Endothelial cell of umbilical vein (primary cell): ENCODE data around the gene PRLR. TPM values are rescaled to one million over a fixed set of nuclear protein-coding genes. Genes with fewer than 3 reads are reported as not detected.

Experiments
- BruUV-seq: library from RNA; stranded (reverse); fragments of 400-500 nt; replicated peaks from 2 replicates; lab custom pipeline; 2021; lab: Mats Ljungman, UMichigan
- CTCF ChIA-PET: fragments of 300-600, 350-600 bp; sonication (Branson Sonifier 250); formaldehyde crosslinking; loops from one replicate; lab custom pipeline; 2021; ENCODE audit warnings: antibody characterized with exemption, inconsistent platforms; lab: Charles Lee
- POLR2A ChIA-PET: fragments of 300-600, 350-600 bp; sonication (Branson Sonifier 250); formaldehyde crosslinking; loops from one replicate; lab custom pipeline; 2021; ENCODE audit warnings: antibody characterized with exemption, inconsistent platforms; lab: Charles Lee
- DNase-seq: peaks from one replicate; pipeline ENCODE4 v3.0.0-alpha.2; 2011; ENCODE audit warnings: low read depth, low spot score
- FAIRE-seq: peaks from 2 replicates; lab custom pipeline; 2011; peaks lifted over from hg19 to GRCh38; lab: Jason Lieb, UNC
- H2AFZ ChIP-seq: 2 replicates; pipeline ENCODE4 v1.6.0; 2012; ENCODE audit warnings: low read depth, low read length, control low read depth, inconsistent platforms
- H3K27ac ChIP-seq: 2 replicates; pipeline ENCODE4 v1.5.1; 2011; ENCODE audit warnings: low read depth, mild to moderate bottlenecking, control low read depth, low read length, moderate library complexity; ENCODE audit not compliant: insufficient read depth
- H3K27me3 ChIP-seq, 2 experiments: 2 replicates each; pipeline versions ENCODE4 v1.6.0 to v1.6.1; 2011; ENCODE audit warnings: low read length in 2 of 2, mixed read lengths in 1 of 2; ENCODE audit not compliant: control insufficient read depth in 2 of 2, insufficient read depth in 2 of 2
- H3K36me3 ChIP-seq, 2 experiments: 2 replicates in 1 of 2; 3 replicates in 1 of 2; pipeline ENCODE4 v1.5.1; 2011; ENCODE audit warnings: low read length in 2 of 2, mild to moderate bottlenecking in 1 of 2, moderate library complexity in 1 of 2; ENCODE audit not compliant: control insufficient read depth in 2 of 2, insufficient read depth in 2 of 2; ENCODE audit errors: extremely low read depth in 1 of 2
- H3K4me1 ChIP-seq: 3 replicates; pipeline ENCODE4 v1.5.1; 2011; ENCODE audit warnings: mild to moderate bottlenecking, low read length; ENCODE audit not compliant: control insufficient read depth, insufficient read depth; ENCODE audit errors: extremely low read depth
- H3K4me2 ChIP-seq: 2 replicates; pipeline ENCODE4 v1.6.1; 2011; ENCODE audit warnings: low read length, control low read depth, mixed read lengths; ENCODE audit not compliant: insufficient read depth
- H3K4me3 ChIP-seq, 3 experiments: fragments of 200-600 bp in 1 of 3; sonication (generic), shearing (Covaris generic) in 1 of 3; replicated peaks in 1 of 3; 2 replicates each; pipeline ENCODE4 v1.5.1; 2011 to 2016; ENCODE audit warnings: control low read depth in 3 of 3, low read length in 3 of 3, mild to moderate bottlenecking in 2 of 3, inconsistent platforms in 1 of 3, low read depth in 1 of 3, moderate library complexity in 1 of 3; ENCODE audit not compliant: insufficient read depth in 1 of 3
- H3K79me2 ChIP-seq: 2 replicates; pipeline ENCODE4 v1.6.0; 2012; ENCODE audit warnings: low read length, inconsistent platforms; ENCODE audit not compliant: control insufficient read depth, insufficient read depth
- H3K9ac ChIP-seq: replicated peaks from 2 replicates; pipeline ENCODE3; 2011; ENCODE audit warnings: low read length, control low read depth; ENCODE audit not compliant: insufficient read depth; ENCODE audit errors: extremely low read depth
- H3K9me1 ChIP-seq: replicated peaks from 3 replicates; pipeline ENCODE4 v1.6.0; 2011; ENCODE audit warnings: mild to moderate bottlenecking, low read length; ENCODE audit not compliant: control insufficient read depth, insufficient read depth; ENCODE audit errors: extremely low read depth
- H3K9me3 ChIP-seq: replicated peaks from 2 replicates; pipeline ENCODE4 v1.5.1; 2012; ENCODE audit warnings: low read length, inconsistent platforms; ENCODE audit not compliant: control insufficient read depth, insufficient read depth
- H4K20me1 ChIP-seq: replicated peaks from 2 replicates; pipeline ENCODE3; 2011; ENCODE audit warnings: mild to moderate bottlenecking, low read length; ENCODE audit not compliant: control insufficient read depth, insufficient read depth; ENCODE audit errors: extremely low read depth
- EZH2 ChIP-seq: IDR thresholded peaks from 2 replicates; pipeline ENCODE4 v1.6.1; 2012; ENCODE audit warnings: borderline replicate concordance, low read depth, mild to moderate bottlenecking, moderate library complexity, low read length, inconsistent platforms; ENCODE audit not compliant: severe bottlenecking
- FOS ChIP-seq: IDR thresholded peaks from 2 replicates; pipeline ENCODE4 v1.6.1; 2011; ENCODE audit warnings: mild to moderate bottlenecking, low read length, moderate library complexity, borderline replicate concordance; ENCODE audit not compliant: insufficient read depth
- GATA2 ChIP-seq: IDR thresholded peaks from 2 replicates; pipeline ENCODE4 v1.7.0; 2011; ENCODE audit warnings: low read depth, mild to moderate bottlenecking, moderate library complexity, mixed read lengths, low read length; ENCODE audit not compliant: insufficient read length, insufficient read depth
- JUN ChIP-seq: IDR thresholded peaks from 2 replicates; pipeline ENCODE4 v1.6.1; 2011; ENCODE audit warnings: borderline replicate concordance, low read depth; ENCODE audit not compliant: insufficient read length, insufficient read depth
- dilution Hi-C: fragments of 300-500 bp; cut with MboI; formaldehyde crosslinking; loops from one replicate; pipeline ENCODE4 v1.15.0; 2019; ENCODE audit warnings: low sequenced_read_pairs; ENCODE audit not compliant: extremely low pct_ligation_motif_present
- intact Hi-C: fragments of 100-400 bp; cut with micrococcal nuclease; formaldehyde crosslinking; loops from one replicate; pipeline ENCODE4 v1.10.0; 2022
- polyA plus RNA-seq, 4 experiments: library from polyadenylated mRNA; depleted of rRNA in 3 of 4; stranded (reverse) in 3 of 4; unstranded in 1 of 4; fragments of >200 nt; gene quantifications; 2 replicates each; pipeline versions ENCODE4 v1.2.1 to v1.2.3, GENCODE V29; 2011 to 2012; ENCODE audit warnings: missing spikeins in 1 of 4
- total RNA-seq: library from RNA; stranded (reverse); gene quantifications from 2 replicates; pipeline ENCODE4 v1.2.3, GENCODE V29; 2021
- TF ChIP-seq, protein P1 (sequence below): IDR thresholded peaks from 2 replicates; pipeline ENCODE4 v1.6.1; 2011; ENCODE audit not compliant: insufficient read depth, insufficient read length
- TF ChIP-seq, protein P2 (sequence below), 2 donors: IDR thresholded peaks; 1 replicate in 1 of 2; 2 replicates in 1 of 2; pipeline ENCODE4 v1.5.1; 2011; ENCODE audit warnings: low read length in 2 of 2, mild to moderate bottlenecking in 2 of 2, moderate library complexity in 2 of 2, control low read depth in 1 of 2, inconsistent platforms in 1 of 2, low read depth in 1 of 2; ENCODE audit not compliant: insufficient read depth in 1 of 2; ENCODE audit errors: extremely low read depth in 1 of 2

The PRLR gene
- total and polyA plus RNA-seq, 2 donors (not counting 3 experiments of a cell fraction or from before 2014, with no cell fraction given), result not detected

DNA sequence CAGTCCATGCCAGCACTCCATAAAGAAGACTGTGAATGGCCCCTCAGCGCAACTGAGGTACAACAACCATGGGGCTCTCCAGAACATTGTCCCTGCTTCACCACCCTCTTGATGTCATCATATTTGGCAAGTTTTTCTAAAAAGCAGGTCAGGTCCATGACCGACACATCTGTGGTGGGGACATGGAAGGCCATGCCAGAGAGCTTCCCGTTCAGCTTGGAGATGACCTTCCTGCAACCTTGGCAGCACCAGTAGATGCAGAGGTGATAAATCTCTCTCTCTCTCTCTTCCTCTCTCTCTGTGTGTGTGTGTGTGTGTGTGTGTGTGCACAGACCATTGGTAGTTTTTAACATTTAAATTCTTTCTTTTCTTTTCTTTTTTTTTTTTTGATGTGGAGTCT lies 147.1 kb downstream of the PRLR start:
- Histone ChIP-seq H3K9ac (no peak overlapping the region), H4K20me1 (no peaks in the 10 kb centered on the region), H3K79me2 (no peaks in the 10 kb centered on the region), H3K4me1 (no peaks in the 10 kb centered on the region), H3K27ac (no peak overlapping the region), H3K9me1 (no peaks in the 10 kb centered on the region), H3K36me3 (no peaks in the 10 kb centered on the region), H3K27me3 (no peaks in the 10 kb centered on the region), H3K9me3 (no peaks in the 10 kb centered on the region), H3K4me2 (no peak overlapping the region), H3K4me3 (no peak overlapping the region), H2AFZ (no peak overlapping the region)
- dilution Hi-C loops, result no loop called here
- intact Hi-C loops, result no loop called here
- no peak for FAIRE-seq
- no peak for DNase-seq
- TF ChIP-seq FOS (no peak), GATA2 (no peak), JUN (no peak), EZH2 (no peak)
- TF ChIP-seq, protein P1, sequence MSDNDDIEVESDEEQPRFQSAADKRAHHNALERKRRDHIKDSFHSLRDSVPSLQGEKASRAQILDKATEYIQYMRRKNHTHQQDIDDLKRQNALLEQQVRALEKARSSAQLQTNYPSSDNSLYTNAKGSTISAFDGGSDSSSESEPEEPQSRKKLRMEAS, result no peak
- TF ChIP-seq, protein P2, sequence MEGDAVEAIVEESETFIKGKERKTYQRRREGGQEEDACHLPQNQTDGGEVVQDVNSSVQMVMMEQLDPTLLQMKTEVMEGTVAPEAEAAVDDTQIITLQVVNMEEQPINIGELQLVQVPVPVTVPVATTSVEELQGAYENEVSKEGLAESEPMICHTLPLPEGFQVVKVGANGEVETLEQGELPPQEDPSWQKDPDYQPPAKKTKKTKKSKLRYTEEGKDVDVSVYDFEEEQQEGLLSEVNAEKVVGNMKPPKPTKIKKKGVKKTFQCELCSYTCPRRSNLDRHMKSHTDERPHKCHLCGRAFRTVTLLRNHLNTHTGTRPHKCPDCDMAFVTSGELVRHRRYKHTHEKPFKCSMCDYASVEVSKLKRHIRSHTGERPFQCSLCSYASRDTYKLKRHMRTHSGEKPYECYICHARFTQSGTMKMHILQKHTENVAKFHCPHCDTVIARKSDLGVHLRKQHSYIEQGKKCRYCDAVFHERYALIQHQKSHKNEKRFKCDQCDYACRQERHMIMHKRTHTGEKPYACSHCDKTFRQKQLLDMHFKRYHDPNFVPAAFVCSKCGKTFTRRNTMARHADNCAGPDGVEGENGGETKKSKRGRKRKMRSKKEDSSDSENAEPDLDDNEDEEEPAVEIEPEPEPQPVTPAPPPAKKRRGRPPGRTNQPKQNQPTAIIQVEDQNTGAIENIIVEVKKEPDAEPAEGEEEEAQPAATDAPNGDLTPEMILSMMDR (IDR thresholded peaks at IDR 0.05; ENCODE audit: extremely low read depth in 1 of 2, insufficient read depth in 1 of 2, low read depth in 1 of 2, low read length in 2 of 2), result no peak
- ChIA-PET POLR2A (no interaction called here), CTCF (no interaction called here)
- no TSS peak for BruUV-seq
